HCT116 (cell line): ENCODE measurements around the gene SLC25A36.
A peak's percentile ranks its signal among the peaks of the same experiment; 100 is the strongest.

Experiments
- CEBPB ChIP-seq: IDR thresholded peaks from 2 replicates; pipeline ENCODE4 v1.6.1; 2012; ENCODE audit warnings: low read depth
- CTCF ChIP-seq, 3 experiments: fragments of 200-600 bp in 1 of 3; sonication (generic) in 1 of 3; IDR thresholded peaks in 2 of 3; conservative IDR thresholded peaks in 1 of 3; 2 replicates each; pipeline ENCODE4 v1.5.1; 2012 to 2017; ENCODE audit warnings: low read depth in 2 of 3, low read length in 2 of 3, antibody characterized with exemption in 1 of 3, borderline replicate concordance in 1 of 3, control low read depth in 1 of 3, mild to moderate bottlenecking in 1 of 3, mixed read lengths in 1 of 3, mixed run types in 1 of 3, moderate library complexity in 1 of 3; ENCODE audit not compliant: insufficient read depth in 1 of 3
- EZH2 ChIP-seq: fragments of 200-600 bp; sonication (generic); IDR thresholded peaks from 2 replicates; pipeline ENCODE4 v1.6.1; 2017; ENCODE audit warnings: antibody characterized with exemption, mixed run types
- MAX ChIP-seq: IDR thresholded peaks from 2 replicates; pipeline ENCODE4 v1.6.1; 2012
- ZBTB33 ChIP-seq: IDR thresholded peaks from 2 replicates; pipeline ENCODE4 v1.6.1; 2011; ENCODE audit warnings: mild to moderate bottlenecking, low read length, moderate library complexity; ENCODE audit not compliant: insufficient replicate concordance; ENCODE audit errors: extremely low read depth

- TF ChIP-seq CEBPB (no peak), CTCF (IDR thresholded peaks at IDR 0.05 in 2 of 3, conservative IDR thresholded peaks at IDR 0.05 in 1 of 3; ENCODE audit: borderline replicate concordance in 1 of 3, insufficient read depth in 1 of 3, low read depth in 2 of 3, low read length in 2 of 3) (peak; percentile 76 to 90 (median 81)), EZH2 (no peak), MAX (no peak), ZBTB33 (no peak)
Observed at GRCh38 chr3:141000027-141000663, 58.5 kb downstream of the SLC25A36 start.
